ENCODE data around the gene RELT.

Gene RELT, protein sequence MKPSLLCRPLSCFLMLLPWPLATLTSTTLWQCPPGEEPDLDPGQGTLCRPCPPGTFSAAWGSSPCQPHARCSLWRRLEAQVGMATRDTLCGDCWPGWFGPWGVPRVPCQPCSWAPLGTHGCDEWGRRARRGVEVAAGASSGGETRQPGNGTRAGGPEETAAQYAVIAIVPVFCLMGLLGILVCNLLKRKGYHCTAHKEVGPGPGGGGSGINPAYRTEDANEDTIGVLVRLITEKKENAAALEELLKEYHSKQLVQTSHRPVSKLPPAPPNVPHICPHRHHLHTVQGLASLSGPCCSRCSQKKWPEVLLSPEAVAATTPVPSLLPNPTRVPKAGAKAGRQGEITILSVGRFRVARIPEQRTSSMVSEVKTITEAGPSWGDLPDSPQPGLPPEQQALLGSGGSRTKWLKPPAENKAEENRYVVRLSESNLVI

DNA sequence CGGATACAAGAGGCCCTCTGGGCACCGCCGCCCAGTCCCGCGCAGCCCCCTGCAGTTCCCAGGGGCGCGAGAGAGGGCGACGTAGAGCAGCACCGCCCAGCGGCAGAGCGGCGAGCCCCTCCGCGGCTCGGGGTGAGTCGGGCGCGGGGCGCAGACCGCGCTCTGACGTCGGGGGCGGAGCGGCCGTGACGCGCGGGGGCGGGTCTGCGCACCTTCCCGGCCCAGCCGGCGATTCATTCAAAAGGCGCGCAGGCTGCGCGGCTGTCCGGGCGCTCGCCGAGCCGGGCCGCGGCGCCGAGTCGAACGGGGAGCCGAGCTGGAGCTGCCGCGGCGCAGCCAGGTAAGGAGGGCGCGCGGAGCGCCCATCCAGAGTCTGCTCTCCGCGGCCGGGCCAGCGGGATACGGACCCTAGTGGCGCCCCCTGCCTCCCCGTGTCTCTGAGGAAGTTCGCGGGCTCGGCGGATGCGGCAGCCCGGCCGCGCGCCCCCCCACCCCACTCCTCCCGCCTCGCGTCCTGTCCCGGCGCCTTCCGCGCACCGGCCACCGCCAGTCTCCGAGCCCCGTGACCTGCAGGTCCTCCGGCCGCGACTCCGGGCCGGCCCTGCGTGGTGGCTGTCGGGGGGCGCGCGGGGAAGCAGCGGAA, at the start of gene RELT:
Gene RELT, plus strand, starts transcription at position 240 of the 643 bp plus-strand sequence. CDS start 12,738 bp downstream, outside the sequence.
- peak; percentile 78 to 81 for DNase-seq (ENCODE audit: low read depth in 2 of 2)

DNA sequence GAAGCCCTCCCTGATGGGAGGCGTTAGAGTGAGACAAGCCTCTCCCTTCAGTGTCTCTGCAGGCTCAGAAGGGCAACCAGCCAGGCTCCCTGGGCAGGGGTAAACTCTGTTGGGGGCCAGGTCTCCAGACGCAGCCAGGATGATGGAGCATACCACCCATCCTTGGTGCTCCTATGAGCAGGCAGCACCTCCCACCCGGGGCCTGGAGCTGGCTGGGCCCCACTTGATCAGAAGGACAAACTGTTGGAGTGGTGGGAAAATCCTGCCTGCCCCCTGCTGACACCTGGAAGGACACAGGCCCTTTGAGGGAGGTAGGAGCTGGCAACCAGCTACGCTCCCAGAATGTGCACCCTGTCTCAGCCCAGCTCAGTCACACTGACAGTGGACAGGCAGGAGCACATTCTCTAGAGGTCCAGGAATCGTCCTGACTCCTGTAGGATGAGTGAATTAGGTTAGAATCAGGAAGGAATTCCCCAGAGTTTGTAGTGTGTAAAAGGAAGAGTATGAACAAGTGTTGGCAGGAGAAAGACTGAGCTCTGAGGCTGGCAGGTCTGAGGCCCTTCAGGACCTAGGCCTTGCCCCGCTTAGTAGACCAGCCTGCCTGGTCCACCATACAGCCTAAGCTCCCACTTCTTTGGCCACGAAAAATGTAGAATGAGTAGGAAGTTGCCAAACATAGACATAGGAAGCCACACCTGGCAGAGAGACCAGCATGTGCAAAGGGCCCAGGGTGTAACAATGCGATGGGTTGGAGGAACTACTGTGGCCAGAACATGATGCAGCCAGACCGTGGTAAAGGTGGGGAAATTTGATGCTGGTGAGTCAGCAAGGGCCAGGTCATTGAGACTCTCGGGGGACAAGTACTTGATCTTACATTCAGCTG, 49.0 kb upstream of the RELT start:
- no peak for DNase-seq (ENCODE audit: low read depth in 2 of 2)

DNA sequence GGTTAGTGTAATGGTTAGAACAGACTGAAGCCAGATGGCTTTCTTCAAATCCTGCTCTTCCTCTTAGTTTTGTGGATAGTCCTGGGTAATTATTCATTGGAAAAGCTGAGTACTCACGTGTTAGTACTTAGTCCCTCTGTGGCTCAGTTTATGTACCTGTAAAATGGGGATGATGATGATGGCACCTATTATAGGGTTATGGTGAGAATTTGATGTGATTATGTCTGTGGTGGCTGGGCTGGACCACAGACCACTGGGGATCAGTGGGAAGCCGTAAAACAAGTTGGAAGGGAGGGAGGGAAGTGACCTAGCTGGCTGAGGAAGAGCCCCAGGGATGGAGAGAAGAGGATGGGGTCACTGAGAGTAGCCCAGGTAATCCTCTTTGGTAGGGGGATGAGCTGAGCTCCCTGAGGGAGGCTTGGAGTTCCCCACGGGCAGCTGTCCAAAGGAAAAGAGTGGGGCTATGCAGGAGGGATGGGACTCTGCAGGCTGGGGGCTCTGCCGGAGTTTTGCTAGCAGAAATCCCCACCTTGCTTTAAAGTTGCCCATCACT, 48.3 kb upstream of the RELT start:
- no peak for DNase-seq (ENCODE audit: low read depth in 2 of 2)

DNA sequence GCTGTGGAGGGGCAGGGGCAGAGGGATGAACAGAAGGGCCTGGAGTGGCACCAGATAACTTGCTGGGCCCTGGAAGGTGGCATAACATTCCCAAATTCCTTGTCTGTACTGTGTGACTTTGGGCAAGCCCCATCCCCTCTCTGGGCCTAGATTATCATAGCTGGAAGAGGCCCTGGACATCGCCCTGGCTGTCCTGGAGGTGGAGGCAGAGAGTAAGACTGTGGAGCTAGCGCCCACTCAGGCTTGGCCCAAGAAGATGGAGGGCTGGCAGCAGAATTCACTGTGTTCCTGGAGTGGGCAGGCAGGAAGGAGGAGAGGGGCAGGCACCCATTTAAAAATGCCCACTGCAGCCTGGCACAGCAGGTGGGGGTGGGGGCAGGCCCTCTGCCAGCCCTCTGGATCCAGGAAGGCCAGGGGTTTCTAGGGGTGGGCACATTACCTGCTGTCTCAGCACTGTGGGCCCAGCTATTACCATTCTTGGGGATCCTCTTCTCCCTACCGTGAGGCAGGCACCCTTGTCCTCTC, 45.6 kb upstream of the RELT start:
- DNase-seq (ENCODE audit: low read depth in 2 of 2), result no peak

DNA sequence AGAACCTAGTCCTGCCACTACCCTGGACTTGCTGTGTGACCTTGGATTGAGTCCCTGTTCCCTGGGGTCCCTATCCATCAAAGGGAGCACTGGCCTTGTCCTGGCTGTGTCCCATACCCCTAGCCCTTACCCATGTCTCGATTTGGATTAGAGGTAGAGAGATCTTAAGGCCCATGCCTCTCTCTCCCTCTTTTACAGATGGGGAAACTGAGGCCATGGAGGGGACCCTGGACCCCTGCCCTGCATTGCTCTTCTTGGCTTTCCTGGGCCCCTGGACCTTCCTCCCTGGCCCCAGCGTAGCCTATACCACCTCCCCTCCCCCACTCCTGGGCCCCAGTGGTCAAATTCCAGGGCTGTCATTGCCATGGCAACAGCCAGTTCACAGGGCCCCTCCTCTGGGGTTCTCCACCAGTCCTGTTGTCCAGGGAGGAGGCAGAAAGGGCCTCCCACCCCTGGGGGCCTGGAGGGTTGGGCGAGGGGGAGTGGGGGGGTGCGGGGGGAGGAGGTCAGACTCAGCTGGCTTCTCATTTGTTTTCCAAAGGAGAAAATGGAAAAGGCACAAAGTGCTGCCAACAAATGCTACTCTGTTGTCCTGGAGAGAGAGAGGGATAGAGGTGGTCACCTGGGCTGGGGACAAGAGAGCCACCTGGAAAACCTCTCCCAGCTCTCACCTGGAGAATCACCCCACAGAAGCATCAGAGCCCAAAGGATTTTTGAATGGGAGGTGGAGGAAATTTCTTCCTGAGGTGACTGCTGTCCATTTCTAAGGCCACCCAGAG, 44.9 kb upstream of the RELT start:
- DNase-seq (ENCODE audit: low read depth in 2 of 2), result no peak

DNA sequence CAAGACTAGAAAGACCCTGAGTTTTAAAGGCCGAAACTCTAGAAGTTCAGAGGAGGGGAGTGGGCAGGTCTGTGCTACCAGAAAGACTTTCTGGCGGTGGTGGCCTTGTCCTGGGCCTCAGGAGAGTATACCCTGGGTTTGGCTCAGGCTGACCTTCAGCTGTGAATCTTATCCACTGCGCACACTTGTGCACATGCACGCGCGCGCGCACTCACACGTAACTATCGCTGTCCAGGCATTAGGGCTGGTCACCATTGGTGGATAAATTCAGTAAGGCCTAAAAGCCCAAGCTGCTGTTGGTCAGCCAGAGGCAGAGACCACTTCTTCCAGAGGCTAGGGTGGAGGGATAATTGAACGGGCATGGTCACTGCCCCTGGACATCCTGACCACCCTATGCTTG, 43.0 kb upstream of the RELT start:
- DNase-seq (ENCODE audit: low read depth in 2 of 2), result no peak

DNA sequence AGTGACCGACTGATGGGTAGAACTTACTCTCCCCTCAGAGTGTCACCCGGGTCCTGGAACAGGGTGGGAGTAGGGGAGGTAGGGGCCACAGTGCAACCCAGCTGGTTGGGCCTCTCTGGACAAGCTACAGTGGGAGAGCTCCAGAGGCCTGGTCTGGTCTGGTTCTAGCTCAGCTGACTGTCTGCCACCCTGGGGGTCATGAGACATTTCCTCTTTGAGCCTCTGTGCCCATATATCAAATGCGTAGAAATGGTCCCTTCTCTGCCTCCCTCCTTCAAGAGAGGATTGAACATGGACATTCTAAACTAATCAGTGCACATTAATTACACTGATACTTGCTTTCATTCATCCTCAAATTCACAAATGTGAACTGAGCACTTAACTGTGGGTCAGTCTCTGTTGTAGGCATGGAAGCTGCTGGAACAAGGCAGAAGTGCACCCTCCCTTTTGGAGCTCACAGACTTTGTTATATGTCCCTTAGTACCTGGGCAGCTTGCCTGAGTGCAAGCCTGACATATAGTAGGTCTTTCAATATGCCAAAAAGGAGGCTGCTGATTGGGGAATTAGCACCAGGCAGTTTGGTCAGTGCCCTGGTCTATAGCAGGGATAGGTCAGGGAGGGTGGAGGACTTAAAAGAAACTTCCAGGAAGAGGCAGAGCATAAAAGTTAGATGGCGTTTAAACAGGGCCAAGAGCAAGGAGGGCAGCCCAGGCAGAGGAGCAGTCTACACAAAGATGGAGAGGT, 42.4 kb upstream of the RELT start:
- DNase-seq (ENCODE audit: low read depth in 2 of 2), result no peak

DNA sequence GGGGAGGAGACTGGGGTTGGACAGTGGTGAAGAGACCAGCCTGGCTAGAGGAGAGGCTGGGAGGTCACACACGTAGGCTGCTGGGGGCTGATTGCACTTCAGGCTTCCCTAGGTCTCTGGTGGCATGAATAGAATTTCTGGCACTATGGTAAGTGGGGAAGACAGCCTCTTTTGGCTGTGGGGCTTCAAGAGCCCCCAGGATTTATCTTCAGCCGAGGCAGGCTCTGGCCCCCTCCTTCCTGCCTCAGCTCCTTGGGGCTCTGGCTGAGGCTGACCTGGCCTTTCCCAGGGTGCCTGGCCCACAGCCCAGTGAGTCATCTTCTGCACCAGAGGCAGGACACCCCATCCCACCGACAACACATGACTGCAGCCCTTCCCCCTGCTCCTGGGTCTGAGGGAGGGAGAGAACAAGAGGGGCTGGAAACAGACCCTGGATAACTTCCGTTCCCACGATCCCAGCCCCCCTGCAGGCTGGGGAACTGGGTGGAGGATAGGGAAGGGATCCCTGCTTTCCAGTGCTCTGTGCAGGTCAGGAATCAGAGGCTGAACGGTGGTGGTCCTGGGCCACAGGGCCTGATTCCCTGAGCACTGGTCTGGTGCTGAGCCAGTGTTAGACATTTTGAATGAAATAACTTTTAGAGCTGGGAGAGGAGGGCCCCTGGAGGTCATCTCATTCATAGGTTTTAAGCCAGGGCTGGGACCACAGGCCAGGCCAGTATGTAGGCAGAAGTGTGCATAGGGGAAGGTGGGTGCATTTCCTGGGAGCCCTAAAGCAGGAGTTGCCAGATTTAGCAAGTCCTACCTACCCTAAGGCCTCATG, 41.6 kb upstream of the RELT start:
- DNase-seq (ENCODE audit: low read depth in 2 of 2), result no peak

DNA sequence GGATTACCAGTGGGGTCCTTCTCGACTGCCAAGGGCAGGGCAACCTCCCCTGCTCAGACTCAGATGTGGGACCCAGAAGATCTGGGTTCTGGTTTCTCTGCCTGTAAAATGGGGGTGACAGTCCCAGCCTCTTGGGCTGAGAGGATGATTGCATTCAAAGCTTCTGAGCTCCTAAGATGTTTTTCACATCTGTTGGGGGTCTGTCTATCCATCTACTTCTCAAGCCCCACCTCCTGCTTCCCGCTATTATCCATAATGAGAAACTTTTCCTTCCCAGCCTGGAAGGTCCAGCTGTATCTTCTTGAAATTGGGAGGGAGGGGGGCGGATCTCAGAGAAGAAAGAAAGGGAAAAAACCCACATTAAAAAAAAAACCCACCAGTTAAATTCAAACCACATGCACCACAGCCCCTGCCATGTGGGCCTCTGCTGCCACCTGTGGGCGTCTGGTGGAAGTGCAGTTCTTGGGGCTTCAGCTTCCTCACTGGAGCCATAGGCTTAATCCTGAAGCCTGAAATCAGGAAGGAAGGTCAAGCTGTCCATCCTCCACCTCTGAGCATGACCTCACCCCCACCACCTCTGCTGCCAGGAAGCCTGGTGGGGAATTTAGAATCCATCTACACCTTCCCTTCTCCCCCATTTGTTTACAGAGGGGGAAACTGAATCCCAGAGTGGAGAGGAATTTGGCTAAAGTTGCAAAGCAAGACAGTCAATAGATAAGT, 40.8 kb upstream of the RELT start:
- peak; percentile 76 for DNase-seq (ENCODE audit: low read depth in 2 of 2)

DNA sequence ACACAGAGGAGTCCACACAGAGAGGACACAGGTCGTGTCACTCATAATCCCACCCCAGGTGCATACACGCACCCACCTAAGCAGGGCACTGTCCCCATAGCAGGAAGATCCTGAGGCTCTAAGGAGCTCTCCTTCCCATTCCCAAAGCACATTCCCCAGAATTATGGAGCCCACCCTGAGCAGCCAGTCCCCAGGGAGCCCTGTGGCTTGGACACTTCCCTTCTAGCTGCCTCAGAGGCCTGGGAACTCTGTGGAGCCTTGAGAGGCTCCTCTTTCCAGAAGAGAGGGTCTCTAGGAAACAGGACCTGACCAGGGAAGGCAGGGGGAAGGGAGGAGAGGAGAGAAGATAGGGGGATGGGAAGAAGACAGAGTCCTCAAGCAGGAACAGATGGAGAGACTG, 38.4 kb upstream of the RELT start:
- DNase-seq (ENCODE audit: low read depth in 2 of 2), result no peak

DNA sequence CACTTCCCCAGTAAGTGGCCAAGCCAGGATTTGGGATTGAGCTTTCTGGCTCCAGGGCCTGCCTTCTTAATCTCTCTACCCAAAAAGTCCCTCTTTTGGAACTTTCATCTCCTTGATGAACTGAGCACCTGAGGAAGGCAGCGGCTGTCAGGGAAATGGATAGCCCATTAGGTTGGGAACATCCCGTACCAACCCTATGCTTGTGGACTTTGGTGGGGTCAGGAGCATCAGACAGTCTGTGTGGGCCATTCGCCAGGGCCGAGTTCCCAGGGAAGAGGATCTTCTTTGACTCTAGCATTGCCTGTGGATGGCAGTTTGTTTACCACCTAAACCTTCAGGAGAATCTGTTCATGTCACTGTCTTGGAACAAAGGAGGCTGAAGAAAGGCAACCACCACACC, 37.9 kb upstream of the RELT start:
- DNase-seq (ENCODE audit: low read depth in 2 of 2), result no peak

DNA sequence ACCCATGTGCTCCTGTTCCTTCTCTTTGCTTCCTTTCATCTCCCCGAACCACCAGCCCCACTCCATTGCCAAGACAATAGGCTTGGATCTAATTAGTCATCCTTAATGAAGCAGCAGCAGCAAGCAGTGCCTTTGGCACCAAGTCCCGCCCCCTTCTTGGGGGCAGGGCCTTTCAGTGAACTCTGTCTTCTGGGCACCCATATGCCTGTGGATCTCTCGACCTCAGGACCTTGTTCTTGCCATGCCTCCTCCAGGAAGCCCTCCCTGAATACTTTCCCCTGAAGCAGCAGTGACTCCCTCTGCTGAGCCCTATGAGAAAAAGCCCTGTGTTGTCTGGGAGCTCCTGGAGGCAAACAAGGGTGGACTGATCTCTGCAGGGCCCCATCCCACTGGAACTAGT, 36.0 kb upstream of the RELT start:
- DNase-seq (ENCODE audit: low read depth in 2 of 2), result no peak

DNA sequence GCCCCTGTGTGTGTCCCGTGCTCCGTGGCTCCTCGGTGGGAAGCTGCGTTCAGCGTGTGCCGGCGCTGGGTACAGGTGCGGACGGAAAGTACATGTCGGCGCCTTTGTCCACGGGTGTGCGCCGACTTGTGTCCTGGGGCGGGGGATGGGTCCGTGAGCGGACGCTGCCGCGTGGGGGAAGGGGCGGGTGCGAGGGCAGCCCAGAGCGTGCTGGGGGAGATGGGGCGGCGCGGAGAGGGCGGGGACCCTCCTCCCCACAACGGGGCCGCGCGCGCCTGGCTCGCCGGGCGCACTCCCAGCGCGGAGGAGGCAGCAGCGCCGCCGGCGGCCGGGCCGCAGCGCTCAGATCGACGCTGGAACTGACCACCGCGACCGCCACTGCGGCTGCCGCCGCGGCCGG, 33.6 kb upstream of the RELT start:
- DNase-seq (ENCODE audit: low read depth in 2 of 2), result no peak

DNA sequence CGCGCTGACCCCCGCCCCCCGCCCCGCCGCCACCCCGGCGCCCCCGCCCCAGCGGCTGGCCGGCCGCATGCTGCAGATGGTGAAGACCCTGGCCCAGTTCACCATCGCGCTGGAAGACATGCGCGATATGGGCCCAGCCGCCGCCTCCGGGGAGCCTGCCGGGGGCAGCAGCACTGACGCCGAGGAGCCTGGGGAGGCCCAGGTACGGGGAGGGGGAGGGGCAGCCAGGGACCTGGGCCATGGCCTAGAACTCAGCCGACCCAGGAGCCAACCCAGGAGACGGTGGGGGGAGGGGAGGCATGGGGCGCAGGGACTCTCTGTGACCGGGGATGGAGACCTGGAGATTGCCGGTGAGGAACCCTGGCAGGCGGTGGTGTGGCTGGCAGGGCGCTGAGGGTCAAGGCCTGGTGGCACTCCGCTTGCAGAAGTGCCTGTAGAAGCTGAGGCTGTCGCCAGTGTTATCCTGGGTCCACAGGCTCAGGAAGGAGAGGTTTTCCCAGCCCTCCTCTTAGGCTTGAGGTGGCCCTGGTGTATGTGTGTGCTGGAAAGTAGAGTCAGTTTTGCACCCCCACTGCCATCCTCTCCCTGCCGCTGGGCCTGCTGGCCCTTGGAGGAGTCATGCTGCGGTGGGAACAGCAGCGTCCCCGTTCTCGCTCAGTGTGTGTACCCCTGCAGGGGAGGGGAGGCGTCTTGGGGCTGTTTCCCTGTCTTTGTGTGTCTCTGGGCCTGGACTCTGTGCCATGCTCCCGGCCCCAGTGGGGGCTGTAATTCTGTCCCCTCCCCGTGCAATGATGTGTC, 32.9 kb upstream of the RELT start:
- DNase-seq (ENCODE audit: low read depth in 2 of 2), result no peak

DNA sequence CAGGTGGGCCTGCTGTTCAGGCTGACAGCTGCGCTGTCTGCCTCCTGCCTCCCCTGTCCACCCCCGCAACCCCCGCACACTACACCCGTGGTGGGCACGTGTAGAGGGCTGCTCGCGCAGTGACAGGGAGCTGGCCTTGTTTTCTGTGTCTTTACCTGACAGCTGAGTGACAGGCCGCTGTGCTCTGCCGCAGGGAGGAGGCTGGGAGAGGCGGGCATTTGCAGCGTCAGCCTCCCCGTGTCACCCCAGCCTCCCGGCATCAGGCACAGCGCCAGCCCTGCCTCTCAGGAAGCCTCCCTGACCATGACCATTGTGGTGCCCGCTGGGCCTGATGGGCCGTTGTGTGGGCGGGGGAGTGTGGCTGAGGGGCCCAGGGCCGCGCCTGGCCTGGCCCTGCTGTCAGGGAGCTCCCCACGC, 32.0 kb upstream of the RELT start:
- DNase-seq (ENCODE audit: low read depth in 2 of 2), result no peak

DNA sequence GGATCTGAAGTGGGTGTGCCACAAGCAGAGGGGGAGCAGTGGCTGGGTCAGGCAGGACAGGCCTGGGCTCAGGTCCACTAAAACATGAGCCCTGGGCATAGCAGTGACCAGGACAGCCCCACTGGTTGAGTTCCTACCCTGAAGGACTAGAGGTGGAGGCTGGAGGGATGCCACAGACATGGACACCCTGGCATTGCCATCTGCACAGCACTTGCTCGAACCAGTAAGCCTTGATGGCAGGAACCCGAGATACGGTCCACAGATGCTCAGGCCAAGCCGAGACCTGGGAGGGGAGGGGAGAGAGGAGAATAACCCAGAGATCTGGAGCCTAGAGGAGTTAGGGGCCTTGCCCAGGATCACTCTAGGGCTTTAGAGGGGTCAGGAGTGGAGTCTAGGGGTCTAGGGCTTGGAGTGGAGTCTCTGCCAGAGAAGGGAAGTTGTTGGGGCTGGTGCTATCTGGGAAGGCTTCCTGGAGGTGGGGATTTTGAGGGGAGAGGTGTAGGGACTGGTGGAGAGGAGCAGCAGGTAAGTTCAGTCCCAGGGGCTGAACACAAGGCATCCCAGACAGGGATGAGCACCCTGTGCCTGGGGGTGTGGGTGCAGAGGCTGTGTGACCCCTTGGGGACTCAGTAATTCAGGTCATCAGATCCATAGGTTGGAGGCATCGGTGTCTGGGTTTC, 30.6 kb upstream of the RELT start:
- no peak for DNase-seq (ENCODE audit: low read depth in 2 of 2)

DNA sequence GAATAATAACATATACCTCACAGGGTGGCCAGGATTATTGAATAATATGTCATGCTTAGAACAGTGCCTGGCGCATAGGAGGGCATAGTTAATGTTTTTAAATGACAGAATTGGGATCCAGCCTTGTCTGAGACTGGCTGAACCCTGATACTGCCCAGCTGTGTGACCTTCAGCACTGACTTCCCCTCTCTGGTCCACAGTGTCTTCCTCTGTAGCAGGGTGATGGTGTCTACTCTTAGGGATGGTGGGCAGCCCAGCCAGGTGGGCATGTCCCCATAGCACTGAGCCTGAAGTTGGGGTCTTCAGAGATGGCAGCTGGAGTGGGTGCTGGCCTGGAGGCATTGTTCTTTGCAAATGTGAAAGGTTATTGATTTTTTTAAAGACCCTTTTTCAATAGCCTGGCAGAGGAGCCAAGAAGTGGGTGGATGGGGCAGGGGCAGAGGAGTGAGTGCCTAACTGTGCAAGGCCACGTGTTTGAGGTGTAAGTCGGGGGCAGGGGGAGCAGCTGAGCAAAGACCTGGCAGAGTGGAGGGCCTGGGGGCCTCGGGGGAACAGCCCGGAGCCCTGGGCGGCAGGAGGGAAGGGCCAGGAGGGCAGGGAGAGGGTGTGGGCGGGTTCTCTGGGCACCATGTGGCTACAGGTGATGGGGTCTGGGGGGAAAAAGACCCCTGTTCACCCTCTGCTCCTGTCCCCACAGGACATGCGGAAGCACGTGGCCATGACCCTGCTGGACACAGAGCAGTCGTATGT, 29.8 kb upstream of the RELT start:
- no peak for DNase-seq (ENCODE audit: low read depth in 2 of 2)

All from fibroblast of skin of left biceps (primary cell).